ENCODE data around the gene IFT27.

IFT27 gene

DNA sequence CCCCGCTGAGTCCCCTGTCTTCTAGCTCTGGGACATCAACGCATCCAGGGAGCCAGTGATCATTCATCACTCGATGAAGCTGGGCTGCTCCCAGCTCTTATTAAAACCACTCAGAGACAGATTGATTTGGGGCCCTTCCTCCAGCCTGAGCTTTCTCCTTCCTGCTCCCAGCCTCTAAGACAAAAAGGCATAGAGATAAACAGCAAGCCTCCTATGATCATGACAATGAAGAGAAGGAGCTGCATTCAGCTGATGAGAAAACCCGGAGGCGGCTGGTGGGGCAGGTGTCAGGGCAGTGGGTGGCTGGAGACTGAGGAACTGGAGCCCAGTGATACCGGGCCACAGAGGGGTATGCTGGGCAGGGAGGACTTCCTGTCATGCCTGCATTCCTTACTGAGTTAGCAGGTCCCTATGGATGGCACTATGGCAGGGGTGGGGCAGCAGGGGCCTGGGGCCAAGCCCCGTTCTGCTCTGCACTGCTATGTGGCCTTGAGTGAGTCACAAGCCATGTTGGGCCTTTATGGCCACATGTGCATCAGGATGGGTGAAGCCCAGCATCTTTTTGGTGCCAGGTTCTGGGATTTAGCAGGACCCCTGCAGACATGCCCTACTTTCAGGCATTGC lies 20.7 kb upstream of the IFT27 start:
- DNase-seq, result no peak

- no peak for DNase-seq
Measured at GRCh38 chr22:36795633-36796032, 19.7 kb upstream of the IFT27 start.

GRCh38 chr22:36790648-36791047 lies 14.7 kb upstream of the IFT27 start:
- peak in 1 of 2 donors; percentile 26 for DNase-seq

DNA sequence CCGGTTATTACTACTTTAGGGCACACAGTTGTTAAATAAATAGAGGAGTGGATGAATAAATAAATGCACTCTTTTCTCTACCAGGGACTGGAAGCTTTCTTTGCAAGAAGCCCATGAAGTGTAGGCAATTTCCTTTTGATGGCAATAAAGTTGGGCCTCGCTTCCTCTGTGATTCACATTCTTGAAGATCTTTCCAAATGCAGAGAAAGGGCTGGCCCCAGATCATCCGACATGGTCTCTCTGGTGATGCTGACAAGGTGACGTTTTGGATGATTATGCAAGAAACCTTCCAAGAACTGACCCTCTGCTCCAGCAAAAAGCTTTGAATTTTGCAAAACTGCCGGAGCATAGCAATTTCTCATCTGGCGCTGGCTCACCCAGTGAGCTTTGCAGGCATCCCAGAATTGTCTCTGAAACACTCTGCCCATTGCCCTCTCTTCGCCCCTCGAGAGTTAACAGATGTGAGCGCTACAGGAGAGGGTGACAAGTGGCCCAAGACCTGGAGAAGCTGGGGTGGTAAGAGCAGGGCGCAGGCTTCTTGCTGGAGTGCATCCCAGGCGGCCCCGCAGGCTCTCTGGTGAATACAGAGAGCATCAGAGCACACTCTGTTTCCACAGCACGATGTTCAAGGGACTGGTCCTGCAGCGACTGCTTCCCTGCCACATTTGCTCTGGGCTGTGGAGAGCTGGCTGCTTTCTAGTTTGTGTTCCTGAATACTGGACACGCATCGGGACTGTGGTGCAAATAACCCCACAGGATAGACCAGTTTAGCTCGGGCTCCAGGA lies 11.5 kb upstream of the IFT27 start:
- no peak for DNase-seq

GRCh38 chr22:36783743-36784142 lies 7.8 kb upstream of the IFT27 start:
- DNase-seq, result no peak

DNA sequence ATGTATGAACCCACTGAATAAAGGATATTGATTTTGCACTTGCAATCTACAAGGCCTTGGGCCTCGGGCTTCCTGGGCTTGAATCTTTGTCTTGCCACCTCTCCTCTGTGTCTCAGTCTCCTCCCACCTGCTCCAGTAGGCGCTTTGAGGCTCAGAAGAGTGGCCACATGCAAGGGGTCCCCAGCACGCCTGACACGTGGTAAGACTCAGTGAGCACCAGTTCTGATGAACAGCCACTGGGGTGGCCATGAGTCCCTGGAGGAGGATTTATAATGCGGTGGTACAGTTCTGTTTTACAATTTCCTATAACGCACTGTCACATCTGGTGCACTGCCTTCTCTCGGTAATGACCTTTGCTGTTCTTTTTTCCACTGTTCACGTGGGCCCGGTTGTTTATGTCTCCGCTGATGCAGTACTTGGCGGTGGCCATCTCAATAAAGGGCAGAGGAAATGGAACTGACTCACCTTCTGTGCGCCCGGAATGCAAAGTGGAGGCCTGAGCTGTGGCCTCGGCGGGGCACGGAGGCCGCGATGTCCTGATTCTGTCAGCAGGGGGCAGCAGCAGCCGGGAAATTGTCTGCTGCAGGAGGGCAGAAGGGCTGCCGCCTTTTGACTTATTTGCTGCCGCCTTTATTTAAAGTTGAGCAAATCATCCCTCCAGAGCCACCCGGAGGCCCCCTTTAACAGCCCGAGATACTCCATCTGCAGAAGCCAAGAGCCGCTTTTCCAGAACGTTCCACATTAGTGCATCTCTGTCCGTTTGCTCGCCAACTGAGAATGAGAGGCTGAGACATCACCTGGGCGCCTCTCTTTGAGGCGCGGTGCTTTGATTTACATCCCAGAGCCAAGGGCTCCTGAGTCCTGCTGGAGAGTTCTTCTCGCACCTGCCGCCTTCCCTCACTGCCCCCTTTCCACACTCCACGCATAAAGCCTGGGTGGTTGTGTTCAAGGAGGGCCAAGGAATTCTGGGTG lies 6.0 kb upstream of the IFT27 start:
- peak; percentile 92 for DNase-seq

GRCh38 chr22:36778020-36778419 lies 2.1 kb upstream of the IFT27 start:
- DNase-seq, result no peak

DNA sequence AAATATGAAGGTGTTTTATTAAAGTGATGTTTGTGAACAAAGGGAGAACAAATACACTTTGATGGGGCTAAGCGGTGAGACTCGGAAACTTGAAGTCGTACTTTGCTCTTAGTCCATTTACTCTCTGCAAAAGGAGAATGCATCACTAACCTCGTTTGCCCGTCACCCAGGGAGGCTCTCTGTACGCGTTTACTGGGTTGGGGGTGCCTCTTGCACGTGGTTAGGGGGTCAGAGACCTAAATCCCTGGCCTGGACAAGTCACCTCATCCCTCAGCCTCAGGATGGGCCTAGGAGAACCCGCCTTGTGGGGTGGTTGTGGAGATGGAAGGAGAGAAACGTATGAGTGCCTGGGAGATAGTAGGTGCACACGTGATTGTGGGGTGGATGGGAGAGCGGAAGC lies 803 bp upstream of the IFT27 start:
- no peak for DNase-seq

GRCh38 chr22:36775586-36775963 lies 344 bp downstream of the IFT27 start:
- DNase-seq, result peak; percentile 10 to 22

DNA sequence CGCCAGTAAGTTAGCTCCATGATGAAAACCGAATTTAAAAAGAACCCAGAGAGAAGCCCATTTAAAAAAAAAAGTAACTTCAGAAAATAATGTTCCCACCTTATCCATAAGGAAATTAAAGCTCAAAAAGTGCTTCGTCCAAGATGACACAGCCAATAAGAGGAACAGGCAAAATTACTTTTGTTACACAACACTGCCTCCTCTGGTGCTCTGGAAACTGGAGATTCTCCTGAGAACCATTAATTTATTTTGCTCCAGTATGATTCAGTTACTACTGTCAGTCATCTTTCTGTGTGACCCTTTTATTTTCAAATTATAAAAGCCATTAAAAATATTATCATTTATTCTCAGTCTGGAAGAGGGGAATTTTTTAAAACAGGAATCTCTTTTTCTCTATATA lies 2.0 kb downstream of the IFT27 start:
- DNase-seq, result no peak

DNA sequence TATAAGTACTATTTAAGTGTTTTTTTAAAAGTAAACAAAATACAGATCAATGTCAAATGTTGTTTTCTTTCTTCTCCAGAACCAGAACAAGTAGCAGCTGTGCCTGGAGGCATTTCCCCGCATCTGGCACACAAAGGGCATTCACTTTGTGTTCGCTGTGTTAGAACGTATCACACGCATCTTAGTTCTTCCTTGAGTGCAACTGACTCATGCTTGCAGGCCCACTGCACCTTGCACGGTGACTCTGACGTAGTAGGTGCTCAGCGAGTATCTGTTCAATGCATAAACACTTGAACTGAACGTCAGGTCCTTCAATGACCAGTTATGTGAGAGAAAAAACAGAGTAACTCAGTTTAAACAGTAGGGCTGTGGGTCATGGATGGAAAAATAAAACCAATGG lies 3.5 kb downstream of the IFT27 start:
- DNase-seq, result no peak

- DNase-seq, result no peak
Measured at GRCh38 chr22:36771356-36772063, 4.4 kb downstream of the IFT27 start.

GRCh38 chr22:36770513-36771231 lies 5.2 kb downstream of the IFT27 start:
- DNase-seq, result no peak

- no peak for DNase-seq
Measured at GRCh38 chr22:36769541-36770512, 6.1 kb downstream of the IFT27 start.

GRCh38 chr22:36768616-36769015 lies 7.3 kb downstream of the IFT27 start:
- no peak for DNase-seq

GRCh38 chr22:36768141-36768540 lies 7.8 kb downstream of the IFT27 start:
- no peak for DNase-seq

- DNase-seq, result no peak
Measured at GRCh38 chr22:36767035-36767775, 8.7 kb downstream of the IFT27 start.

GRCh38 chr22:36765943-36766450 lies 9.9 kb downstream of the IFT27 start:
- DNase-seq, result no peak

GRCh38 chr22:36765131-36765942 lies 10.6 kb downstream of the IFT27 start:
- DNase-seq, result no peak
